GM18502 (cell line): ENCODE measurements around the gene KCNE2.

Experiments
- ATAC-seq: cut with Tn5 transposase; IDR thresholded peaks from one replicate; pipeline ENCODE4 v1.9.1; 2021; ENCODE audit warnings: mild to moderate bottlenecking; ENCODE audit not compliant: unreplicated experiment, poor library complexity

Gene KCNE2, protein sequence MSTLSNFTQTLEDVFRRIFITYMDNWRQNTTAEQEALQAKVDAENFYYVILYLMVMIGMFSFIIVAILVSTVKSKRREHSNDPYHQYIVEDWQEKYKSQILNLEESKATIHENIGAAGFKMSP

GRCh38 chr21:34363733-34364132 is at the start of gene KCNE2:
Gene KCNE2 (plus strand): TSS chr21:34364006. CDS start chr21:34370479, 6,473 bp downstream.
- no peak for ATAC-seq

DNA sequence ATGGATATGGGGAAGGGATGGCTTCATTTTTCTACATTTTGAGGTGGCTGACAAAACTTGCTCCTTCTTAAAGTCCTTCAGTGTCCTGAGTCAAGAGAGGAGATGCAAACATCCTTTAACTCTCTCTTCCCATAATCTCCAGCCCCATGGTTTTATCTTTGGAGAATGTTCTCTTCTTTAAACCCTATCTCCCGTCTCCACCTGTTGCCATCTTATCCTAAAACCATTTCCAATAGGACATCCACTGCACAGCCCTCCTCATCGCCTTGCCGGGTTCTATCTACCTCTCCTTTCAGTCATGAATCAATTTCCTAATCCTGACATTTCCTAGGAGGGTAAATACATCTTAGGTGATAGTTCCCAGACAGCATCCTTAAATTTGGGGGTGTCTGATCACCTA is 44.2 kb upstream of the KCNE2 start:
- ATAC-seq: no peak

GRCh38 chr21:34320011-34320410 is 43.8 kb upstream of the KCNE2 start:
- ATAC-seq: no peak

- no peak for ATAC-seq
Observed at GRCh38 chr21:34330055-34330454, 33.8 kb upstream of the KCNE2 start.

GRCh38 chr21:34331726-34332125 is 32.1 kb upstream of the KCNE2 start:
- ATAC-seq: no peak

- no peak for ATAC-seq
Observed at GRCh38 chr21:34332347-34332746, 31.5 kb upstream of the KCNE2 start.

GRCh38 chr21:34333121-34333739 is 30.6 kb upstream of the KCNE2 start:
- no peak for ATAC-seq

- ATAC-seq: no peak
Observed at GRCh38 chr21:34335316-34335715, 28.5 kb upstream of the KCNE2 start.

- no peak for ATAC-seq
Observed at GRCh38 chr21:34336245-34336644, 27.6 kb upstream of the KCNE2 start.

- ATAC-seq: no peak
Observed at GRCh38 chr21:34336756-34337391, 26.9 kb upstream of the KCNE2 start.

DNA sequence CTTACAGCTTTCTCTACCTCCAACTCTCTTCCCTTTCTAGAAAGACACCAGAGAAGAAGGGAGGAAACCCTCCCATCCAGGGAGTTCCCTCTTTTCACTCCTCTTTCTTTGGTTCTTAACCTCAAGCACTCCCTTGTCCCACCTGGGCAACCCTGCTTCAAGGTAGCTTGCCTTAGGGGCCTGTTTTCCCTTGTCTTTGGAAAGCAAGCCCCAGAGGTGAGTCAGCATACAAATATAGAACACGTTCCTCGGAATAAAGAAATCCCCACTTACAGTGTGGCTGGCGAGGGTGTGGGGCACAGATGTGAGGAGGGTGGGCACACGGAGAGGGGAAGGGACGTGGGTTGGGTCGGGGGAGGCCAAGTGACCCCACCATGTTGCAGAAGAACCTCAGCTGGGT is 26.1 kb upstream of the KCNE2 start:
- no peak for ATAC-seq

DNA sequence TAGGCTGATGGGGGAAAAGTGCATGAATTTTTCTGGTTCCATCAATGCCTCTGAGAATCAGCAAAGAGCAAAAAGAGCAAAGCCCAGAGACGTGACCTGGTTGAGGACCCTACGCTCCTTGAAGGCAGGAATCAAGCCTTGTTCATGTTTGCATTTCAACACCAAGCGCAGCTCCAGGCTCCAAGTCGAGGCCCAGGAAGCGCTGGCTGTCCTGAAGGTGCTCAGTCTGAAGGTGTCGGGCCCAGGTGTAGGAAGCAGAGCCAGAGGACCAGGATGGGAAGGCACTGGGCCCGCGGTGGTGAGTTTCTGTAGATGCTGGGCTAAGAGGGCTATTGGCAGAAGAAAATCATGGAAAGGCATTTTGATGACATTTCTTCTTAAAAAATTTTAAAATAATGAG is 25.6 kb upstream of the KCNE2 start:
- ATAC-seq: no peak

DNA sequence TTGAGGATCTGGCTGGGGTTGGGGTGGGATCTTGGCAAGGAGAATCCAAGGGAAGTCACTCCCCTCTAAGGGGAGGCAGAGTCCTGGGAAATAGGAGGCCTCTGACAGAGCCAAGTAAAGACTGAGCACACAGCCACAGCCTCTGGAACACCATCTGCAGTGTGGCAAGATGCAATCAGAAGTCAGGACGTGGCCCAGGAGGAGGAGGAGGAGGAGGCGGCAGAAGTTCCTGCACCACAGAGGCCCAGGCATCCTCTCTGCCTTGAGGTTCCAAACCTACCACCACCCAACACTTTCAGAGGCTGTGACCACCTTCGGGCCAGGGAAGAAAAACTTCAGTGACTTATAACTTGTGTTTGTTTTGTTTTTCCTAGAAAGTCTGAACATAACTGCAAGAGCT is 23.7 kb upstream of the KCNE2 start:
- ATAC-seq: no peak

GRCh38 chr21:34342476-34342875 is 21.3 kb upstream of the KCNE2 start:
- ATAC-seq: no peak

DNA sequence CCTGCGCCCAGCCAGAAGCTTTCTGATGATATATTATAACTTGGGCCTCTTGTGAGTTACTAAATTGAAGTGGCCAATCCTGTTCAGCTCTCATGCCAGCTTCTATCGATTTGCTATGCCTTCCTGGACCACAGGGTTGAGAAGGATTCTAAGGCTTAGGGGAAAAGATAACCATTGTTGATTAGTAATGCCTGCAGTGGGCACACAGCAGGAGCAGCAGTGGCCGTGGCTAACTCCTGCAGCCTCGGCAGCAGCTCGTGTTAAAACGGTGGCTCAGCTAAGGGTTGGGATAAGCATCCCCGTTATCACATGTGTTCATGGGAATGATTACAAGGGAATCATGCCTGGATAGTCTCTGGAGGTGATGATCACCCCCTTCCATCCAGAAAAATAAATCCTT is 20.5 kb upstream of the KCNE2 start:
- no peak for ATAC-seq

- no peak for ATAC-seq
Observed at GRCh38 chr21:34343838-34344381, 19.9 kb upstream of the KCNE2 start.

DNA sequence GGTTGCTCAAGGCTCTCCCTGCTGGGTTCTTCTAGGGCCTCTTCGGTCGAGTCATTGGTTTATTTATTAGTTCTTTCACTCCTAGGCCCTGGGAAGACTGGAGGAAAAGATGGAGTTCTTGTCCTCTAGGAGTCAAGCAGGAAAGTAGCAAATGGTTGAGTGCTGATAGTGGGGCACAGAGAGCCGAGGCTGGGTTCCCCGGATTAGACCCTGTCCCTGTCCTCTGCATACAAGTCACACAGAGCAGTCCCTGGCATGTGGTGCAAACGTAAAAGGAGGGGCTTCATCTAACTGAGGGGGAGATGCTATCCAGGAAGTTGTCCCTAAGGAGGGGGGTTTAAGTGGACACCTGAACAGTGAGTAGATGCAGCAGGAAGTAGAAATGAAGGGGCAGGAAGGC is 19.2 kb upstream of the KCNE2 start:
- ATAC-seq: no peak

GRCh38 chr21:34345091-34345871 is 18.5 kb upstream of the KCNE2 start:
- no peak for ATAC-seq

- ATAC-seq: no peak
Observed at GRCh38 chr21:34345892-34346291, 17.9 kb upstream of the KCNE2 start.

DNA sequence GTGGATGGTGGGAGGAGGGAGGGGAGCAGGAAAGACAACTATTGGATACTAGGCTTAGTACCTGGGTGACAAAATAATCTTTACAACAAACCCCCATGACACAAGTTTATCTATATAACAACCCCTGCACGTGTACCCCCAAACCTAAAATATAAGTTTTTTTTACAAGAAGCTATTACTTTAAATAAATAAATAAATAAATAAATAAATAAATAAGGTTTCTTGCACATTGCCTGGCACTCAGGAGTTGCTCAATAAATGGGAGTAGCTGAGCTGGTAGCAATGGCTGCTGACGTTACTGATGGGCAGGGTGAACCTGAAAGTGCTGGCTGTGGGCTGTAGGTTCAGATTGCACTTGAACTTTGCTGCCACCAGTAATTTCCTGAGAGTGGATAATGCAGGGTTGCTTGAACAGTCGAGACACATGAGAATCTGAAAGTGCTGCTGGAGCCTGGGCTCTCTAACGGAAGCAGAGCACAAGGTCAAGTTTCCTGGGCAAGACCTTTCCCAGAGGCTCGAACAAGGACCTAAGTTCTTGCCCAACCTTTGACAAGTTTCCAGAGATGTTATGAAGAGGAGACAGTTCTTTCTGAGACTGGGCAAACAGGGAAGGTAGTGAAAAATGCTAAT is 14.8 kb upstream of the KCNE2 start:
- ATAC-seq: no peak
